Stomach (tissue), 19 donors: ENCODE data around the gene PRR4. TPM values are rescaled to one million over a fixed set of nuclear protein-coding genes. Genes with fewer than 3 reads are reported as not detected.

Source experiments
- DNase-seq, 2 donors: peaks; one replicate each; pipeline versions ENCODE4 v3.0.0 to v3.0.0-alpha.2; 2013 to 2019
- H3K27ac ChIP-seq, 5 donors: fragments of 200-600 bp in 4 of 5; sonication (generic) in 4 of 5; one replicate each; pipeline ENCODE4 v1.5.1; 2013 to 2019; ENCODE audit warnings: mild to moderate bottlenecking in 1 of 5, moderate library complexity in 1 of 5
- H3K27me3 ChIP-seq, 3 donors: fragments of 200-600 bp; sonication (generic); one replicate each; pipeline ENCODE4 v1.5.1; 2017 to 2019; ENCODE audit warnings: mixed run types in 1 of 3
- H3K36me3 ChIP-seq, 4 donors: fragments of 200-600 bp; sonication (generic); 1 replicate in 3 of 4; 2 replicates in 1 of 4; pipeline ENCODE4 v1.5.1; 2016 to 2019
- H3K4me1 ChIP-seq, 4 donors: fragments of 200-600 bp; sonication (generic); one replicate each; pipeline ENCODE4 v1.5.1; 2016 to 2019
- H3K4me3 ChIP-seq, 4 donors: fragments of 200-600 bp; sonication (generic) in 3 of 4; one replicate each; pipeline ENCODE4 v1.5.1; 2016 to 2019; ENCODE audit warnings: mild to moderate bottlenecking in 1 of 4
- H3K9me3 ChIP-seq, 4 donors: fragments of 200-600 bp; sonication (generic); one replicate each; pipeline ENCODE4 v1.5.1; 2016 to 2019
- CTCF ChIP-seq, 7 experiments: fragments of 450-650 bp in 4 of 7; fragments of 200-600 bp in 3 of 7; sonication (generic) in 3 of 7; IDR thresholded peaks; one replicate each; pipeline ENCODE4 v1.5.1; 2016 to 2019; ENCODE audit warnings: antibody characterized with exemption in 7 of 7, control low read depth in 2 of 7, mild to moderate bottlenecking in 1 of 7
- EP300 ChIP-seq: sonication (generic); formaldehyde crosslinking; IDR thresholded peaks from one replicate; pipeline ENCODE4 v1.6.1; 2017; ENCODE audit warnings: antibody characterized with exemption
- POLR2A ChIP-seq, 4 donors: fragments of 450-650 bp; IDR thresholded peaks; one replicate each; pipeline ENCODE4 v1.6.1; 2016; ENCODE audit warnings: antibody characterized with exemption in 4 of 4, control low read depth in 2 of 4, mild to moderate bottlenecking in 1 of 4, moderate library complexity in 1 of 4
- POLR2AphosphoS5 ChIP-seq, 3 donors: sonication (generic); formaldehyde crosslinking; IDR thresholded peaks; one replicate each; pipeline ENCODE4 v1.6.1; 2016; ENCODE audit warnings: antibody characterized with exemption in 3 of 3
- WGBS, 5 donors: extraction: QIAGEN DNeasy Blood & Tissue Kit in 3 of 5; methylation state at CpG; one replicate each; pipeline versions ENCODE4 v1.1.5 to v1.1.7; 2013 to 2018; 5-methylcytosine and 5-hydroxymethylcytosine counted together
- intact Hi-C: fragments of 100-400 bp; cut with DNase I; formaldehyde crosslinking; loops from one replicate; pipeline ENCODE4 v1.15.1; 2023; ENCODE audit warnings: low total_unique reads
- long read RNA-seq, 10 donors: transcript quantifications; one replicate each; lab custom pipeline, GENCODE V29; 2026
- polyA plus RNA-seq, 3 donors: library from polyadenylated mRNA; stranded (reverse); fragments of 200-250 nt; gene quantifications; one replicate each; pipeline ENCODE4 v1.2.3, GENCODE V29; 2013
- total RNA-seq, 5 donors: library from RNA; depleted of rRNA; stranded (reverse); fragments of >200 nt; gene quantifications; one replicate each; pipeline versions ENCODE4 v1.1.0 to v1.2.3, GENCODE V29; 2014 to 2016
- donor health status: healthy with polysubstance abuse.
- donor health status: Bipolar disorder and iron deficiency.
- donor health status: healthy.

The PRR4 gene
- total RNA-seq (100 to 1,000 TPM in 1 of 5 donors, 1 to 10 TPM in 1, under 1 TPM in 1, not detected in 2; 0.87 to 334 (median 3.5) TPM), polyA plus RNA-seq (1 to 10 TPM; 2.1 to 6.5 (median 2.6) TPM)
- long read RNA-seq, donor 1: 0 reads
- long read RNA-seq, donor 2: 0 reads
- long read RNA-seq, donor 3: 0 reads
- long read RNA-seq, donor 4: 0 reads
- long read RNA-seq, donor 5: 0 reads
- long read RNA-seq, donor 6, partial matches to known transcripts: 0 of 2 reads
- long read RNA-seq, donor 6, other reads (novel, unspliced or antisense): 0 of 2 reads
- long read RNA-seq, donor 7: 0 reads
- long read RNA-seq, donor 8: 0 reads
- long read RNA-seq, donor 9: 0 reads
- long read RNA-seq, donor 10: 0 reads

- Histone ChIP-seq H3K36me3 (peaks cover 0 to 12% (median 9%) of the 10 kb centered on the region in 4 donors), H3K9me3 (no peaks in the 10 kb centered on the region), H3K4me3 (no peak within 1 kb of the TSS), H3K27ac (no peak within 1 kb of the TSS), H3K4me1 (no peaks in the 10 kb centered on the region), H3K27me3 (no peaks in the 10 kb centered on the region)
- TF ChIP-seq EP300: no peak
- TF ChIP-seq POLR2A (IDR thresholded peaks at IDR 0.05): no peak
- no peak for TF ChIP-seq POLR2AphosphoS5 (IDR thresholded peaks at IDR 0.05)
- TF ChIP-seq CTCF (IDR thresholded peaks at IDR 0.05): no peak
- intact Hi-C loops: no loop called here
- 54 to 74% (median 59%) methylated on average over 4 of the region's 4 CpGs for WGBS, 5 donors
- peak in 1 of 2 donors; percentile 6 for DNase-seq
These were observed at the start of gene PRR4 for GRCh38 chr12:10849425-10849878. TSS of gene PRR4 (minus strand) at chr12:10849475. CDS start at chr12:10849437, 38 bp downstream.

- TF ChIP-seq POLR2A (IDR thresholded peaks at IDR 0.05) (no peak), POLR2AphosphoS5 (IDR thresholded peaks at IDR 0.05) (no peak), EP300 (no peak), CTCF (IDR thresholded peaks at IDR 0.05) (no peak)
- WGBS, 5 donors: 92 to 96% (median 94%) methylated on average over 5 of the region's 5 CpGs
These were observed 47.6 kb upstream of the PRR4 start for GRCh38 chr12:10896854-10897253.

GRCh38 chr12:10891937-10892336 is 42.7 kb upstream of the PRR4 start:
- intact Hi-C loops: no loop called here
- TF ChIP-seq POLR2AphosphoS5 (IDR thresholded peaks at IDR 0.05): no peak
- no peak for TF ChIP-seq EP300
- no peak for TF ChIP-seq CTCF (IDR thresholded peaks at IDR 0.05)
- no peak for TF ChIP-seq POLR2A (IDR thresholded peaks at IDR 0.05)

More at GRCh38 chr12:10896854-10897253, 47.6 kb upstream of the PRR4 start:
- Histone ChIP-seq H3K9me3 (peaks cover 0 to under 1% (median 0%) of the 10 kb centered on the region in 4 donors), H3K36me3 (no peaks in the 10 kb centered on the region), H3K4me1 (peaks cover 0 to 2% (median 0%) of the 10 kb centered on the region in 4 donors), H3K4me3 (no peak overlapping the region), H3K27ac (no peak overlapping the region), H3K27me3 (no peaks in the 10 kb centered on the region)
- DNase-seq: no peak
- intact Hi-C loops: no loop called here

GRCh38 chr12:10889226-10889625 is 40.0 kb upstream of the PRR4 start:
- no peak overlapping the region for H3K27ac ChIP-seq
- no peaks in the 10 kb centered on the region for H3K36me3 ChIP-seq
- no peaks in the 10 kb centered on the region for H3K9me3 ChIP-seq
- TF ChIP-seq POLR2AphosphoS5 (IDR thresholded peaks at IDR 0.05): no peak
- TF ChIP-seq EP300: no peak
- TF ChIP-seq CTCF (IDR thresholded peaks at IDR 0.05): no peak
- no peak for TF ChIP-seq POLR2A (IDR thresholded peaks at IDR 0.05)
- intact Hi-C loops: no loop called here
- DNase-seq: no peak
- no peaks in the 10 kb centered on the region for H3K27me3 ChIP-seq
- no peak overlapping the region for H3K4me3 ChIP-seq
- H3K4me1 ChIP-seq: peaks cover 0 to 6% (median 0%) of the 10 kb centered on the region in 4 donors

More at GRCh38 chr12:10891937-10892336, 42.7 kb upstream of the PRR4 start:
- WGBS, 5 donors: 33 to 60% (median 45%) methylated on average over 2 of the region's 2 CpGs
- no peaks in the 10 kb centered on the region for H3K27me3 ChIP-seq
- H3K4me1 ChIP-seq: peaks cover 0 to 6% (median 0%) of the 10 kb centered on the region in 4 donors
- no peak overlapping the region for H3K4me3 ChIP-seq
- H3K9me3 ChIP-seq: no peaks in the 10 kb centered on the region
- H3K27ac ChIP-seq: no peak overlapping the region
- H3K36me3 ChIP-seq: no peaks in the 10 kb centered on the region
- DNase-seq: peak in 1 of 2 donors; percentile 37
